ENCODE results near the gene MED13L.

Gene MED13L

DNA sequence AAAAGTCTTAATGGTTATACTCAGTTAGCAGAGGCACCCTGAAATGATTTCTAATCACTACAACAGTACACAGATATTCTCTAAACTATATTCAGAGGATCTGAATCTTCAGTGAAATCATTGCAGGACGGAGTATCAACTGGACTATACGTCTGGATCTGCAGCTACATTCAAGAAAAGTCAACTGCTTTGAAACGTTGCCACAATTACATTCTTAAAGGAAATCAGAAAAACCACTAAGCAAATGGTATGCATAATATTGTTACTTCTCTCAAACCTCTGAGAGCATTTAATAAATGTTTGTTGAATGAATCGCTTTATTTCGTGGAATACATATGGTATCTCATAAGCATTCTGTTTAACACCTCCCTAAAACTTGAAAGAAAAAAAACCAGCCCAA, 67.4 kb downstream of the MED13L start:
- no peak for TF ChIP-seq CTCF (IDR thresholded peaks at IDR 0.05; ENCODE audit: extremely low read depth, missing control alignments)
- no peak for DNase-seq (ENCODE audit: low spot score)

DNA sequence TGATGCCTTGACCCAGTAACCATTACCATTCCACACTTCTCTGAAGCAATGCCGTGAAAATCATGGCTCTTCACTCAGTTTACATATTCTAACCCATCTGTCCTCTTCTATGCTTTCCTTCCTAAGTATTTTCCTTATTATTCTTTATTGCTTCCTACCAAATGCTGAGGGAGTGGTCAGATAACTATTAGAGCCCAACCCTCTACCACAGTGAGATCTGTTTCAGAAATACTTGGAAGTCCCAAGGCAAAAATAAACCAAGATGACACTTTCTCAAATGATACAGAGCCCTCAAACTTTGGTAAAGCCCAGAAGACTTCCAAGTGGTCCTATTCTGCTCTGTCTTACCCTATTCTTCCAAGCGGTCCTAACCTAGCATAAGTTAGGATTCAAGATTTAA, 68.0 kb downstream of the MED13L start:
- TF ChIP-seq CTCF (IDR thresholded peaks at IDR 0.05; ENCODE audit: extremely low read depth, missing control alignments) = no peak
- DNase-seq (ENCODE audit: low spot score) = no peak

DNA sequence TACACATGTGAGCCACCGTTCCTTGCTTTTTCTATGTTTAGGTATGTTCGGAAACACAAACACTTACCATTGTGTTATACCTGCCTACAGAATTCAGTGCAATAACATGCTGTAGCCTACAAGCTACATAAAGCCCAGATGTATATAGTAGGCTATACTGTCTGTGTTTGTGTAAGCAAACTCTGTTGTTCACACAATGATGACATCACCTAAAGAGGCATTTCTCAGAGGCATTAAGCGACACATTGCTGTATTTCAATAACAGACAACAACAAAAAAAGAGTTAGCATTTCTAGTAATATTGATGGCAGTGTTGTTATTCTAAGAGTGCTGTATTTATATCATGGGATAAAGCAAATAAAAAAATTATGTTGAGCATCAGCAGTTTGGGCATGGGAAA, 70.2 kb downstream of the MED13L start:
- TF ChIP-seq CTCF (IDR thresholded peaks at IDR 0.05; ENCODE audit: extremely low read depth, missing control alignments) = no peak
- no peak for DNase-seq (ENCODE audit: low spot score)

DNA sequence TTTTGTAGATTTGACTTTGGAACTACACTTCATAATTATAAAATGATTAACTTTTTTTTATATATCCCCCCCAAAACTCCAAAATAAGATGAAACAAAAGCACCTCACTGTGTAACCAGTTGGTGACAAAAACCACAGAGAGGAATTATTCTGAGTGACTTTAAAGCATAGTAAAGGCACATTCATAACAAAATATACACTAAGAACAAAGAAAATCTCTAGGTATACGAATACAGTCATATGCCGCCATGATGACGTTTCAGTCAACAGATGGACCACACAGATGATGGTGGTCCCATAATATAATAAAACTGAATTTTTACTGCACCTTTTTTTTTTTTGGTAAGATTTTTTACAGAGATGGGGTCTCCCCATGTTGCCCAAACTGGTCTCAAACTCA, 70.7 kb downstream of the MED13L start:
- no peak for TF ChIP-seq CTCF (IDR thresholded peaks at IDR 0.05; ENCODE audit: extremely low read depth, missing control alignments)
- no peak for DNase-seq (ENCODE audit: low spot score)

GRCh38 chr12:116204785-116205184, 72.7 kb downstream of the MED13L start:
- no peak for DNase-seq (ENCODE audit: low spot score)
- TF ChIP-seq CTCF (IDR thresholded peaks at IDR 0.05; ENCODE audit: extremely low read depth, missing control alignments) = no peak

DNA sequence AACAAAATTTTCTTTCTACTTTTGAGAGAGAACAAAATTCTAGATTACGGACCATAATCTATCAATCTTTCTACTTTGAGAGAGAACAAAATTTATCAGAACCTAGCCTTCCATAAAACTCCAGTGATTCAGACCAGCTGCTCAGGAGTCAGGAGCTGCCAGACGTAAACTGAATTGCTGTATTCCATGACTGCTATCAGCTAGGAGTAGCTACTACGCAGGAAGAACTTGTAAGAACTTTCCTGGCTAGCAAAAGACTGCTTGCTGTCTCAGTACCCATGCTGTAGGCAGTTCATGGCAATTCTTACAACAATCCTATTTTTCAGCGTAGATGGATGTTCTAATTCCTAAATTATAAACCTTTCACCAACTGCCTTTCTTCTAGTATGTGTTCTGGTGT, 73.3 kb downstream of the MED13L start:
- TF ChIP-seq CTCF (IDR thresholded peaks at IDR 0.05; ENCODE audit: extremely low read depth, missing control alignments) = no peak

DNA sequence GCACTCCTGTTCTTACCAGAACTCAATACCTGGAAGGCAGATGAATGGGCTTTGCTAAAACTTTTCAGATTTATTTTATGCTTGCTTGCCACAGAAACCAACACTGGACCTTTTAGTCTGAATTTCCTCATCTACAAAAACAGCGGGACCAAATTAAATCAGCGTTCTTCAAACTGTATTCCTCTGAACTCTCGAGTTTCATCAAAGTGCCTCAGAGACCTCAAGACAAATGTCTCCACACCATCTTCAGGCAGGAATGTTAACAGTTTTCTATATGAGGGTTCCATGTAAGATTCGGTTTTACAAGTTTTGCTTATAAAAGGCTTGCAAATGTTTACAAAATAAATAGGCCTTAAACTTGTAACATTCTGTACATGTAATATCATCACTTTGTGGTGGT, 74.6 kb downstream of the MED13L start:
- TF ChIP-seq CTCF (IDR thresholded peaks at IDR 0.05; ENCODE audit: extremely low read depth, missing control alignments) = no peak

More for the DNA sequence above, 73.3 kb downstream of the MED13L start:
- no peak for DNase-seq (ENCODE audit: low spot score)

More for the DNA sequence above, 74.6 kb downstream of the MED13L start:
- DNase-seq (ENCODE audit: low spot score) = no peak

Data from GM20000 (cell line).